SU-DHL-6 (cell line): ENCODE measurements around the gene KPNA3.

Source experiments
- H2AFZ ChIP-seq: fragments of 200-600 bp; sonication (generic); 2 replicates; pipeline ENCODE4 v1.6.1; 2014; ENCODE audit warnings: low read depth, mild to moderate bottlenecking, moderate library complexity, mixed read lengths, antibody characterized with exemption, low read length; ENCODE audit not compliant: severe bottlenecking
- H3F3A ChIP-seq: fragments of 200-600 bp; shearing (Covaris generic); 2 replicates; pipeline ENCODE4 v1.6.0; 2016; ENCODE audit warnings: antibody characterized with exemption, mild to moderate bottlenecking; ENCODE audit not compliant: insufficient read depth
- H3K27ac ChIP-seq: fragments of 200-600 bp; sonication (generic); 2 replicates; pipeline ENCODE4 v1.5.1; 2016; ENCODE audit warnings: low read depth, mild to moderate bottlenecking, low read length, moderate library complexity, mixed read lengths
- H3K27me3 ChIP-seq: fragments of 200-600 bp; sonication (generic), shearing (Covaris generic); 2 replicates; pipeline ENCODE4 v1.6.0; 2014; ENCODE audit warnings: mild to moderate bottlenecking, low read length
- H3K36me3 ChIP-seq: fragments of 200-600 bp; sonication (generic); 2 replicates; pipeline ENCODE4 v1.6.1; 2014; ENCODE audit warnings: mild to moderate bottlenecking, low read length, mixed read lengths
- H3K4me2 ChIP-seq: fragments of 300-600, 200-600 bp; shearing (Covaris generic), sonication (generic); 2 replicates; pipeline ENCODE4 v1.6.0; 2014; ENCODE audit warnings: low read length, low read depth, mild to moderate bottlenecking; ENCODE audit not compliant: poor library complexity, severe bottlenecking
- H3K4me3 ChIP-seq: fragments of 200-600 bp; sonication (generic); 2 replicates; pipeline ENCODE4 v1.5.1; 2014; ENCODE audit warnings: antibody characterized with exemption, low read length, mild to moderate bottlenecking, mixed read lengths; ENCODE audit not compliant: insufficient read depth, poor library complexity, severe bottlenecking
- H3K79me2 ChIP-seq: fragments of 200-600 bp; sonication (generic); 2 replicates; pipeline ENCODE4 v1.6.1; 2014; ENCODE audit warnings: mild to moderate bottlenecking, low read length, moderate library complexity; ENCODE audit not compliant: insufficient read depth
- H3K9ac ChIP-seq: fragments of 200-600 bp; sonication (generic); 2 replicates; pipeline ENCODE4 v1.7.0; 2014; ENCODE audit warnings: mild to moderate bottlenecking, low read length
- H3K9me2 ChIP-seq: fragments of 200-600 bp; sonication (generic); replicated peaks from 2 replicates; pipeline ENCODE4 v1.6.1; 2014; ENCODE audit warnings: low read length; ENCODE audit not compliant: insufficient read depth
- H3K9me3 ChIP-seq: fragments of 200-600 bp; sonication (generic); 2 replicates; pipeline ENCODE4 v1.6.1; 2014; ENCODE audit warnings: low read length, mixed read lengths; ENCODE audit not compliant: insufficient read depth
- H4K20me1 ChIP-seq: fragments of 200-600 bp; sonication (generic); 2 replicates; pipeline ENCODE4 v1.6.1; 2014; ENCODE audit warnings: low read depth, mild to moderate bottlenecking, antibody characterized with exemption, low read length, moderate library complexity, mixed read lengths
- CTCF ChIP-seq: fragments of 200-600 bp; sonication (generic); IDR thresholded peaks from one replicate; pipeline ENCODE4 v1.5.1; 2017; ENCODE audit warnings: antibody characterized with exemption, mild to moderate bottlenecking, low read length, moderate library complexity; ENCODE audit not compliant: insufficient read depth, poor library complexity, severe bottlenecking
- EZH2phosphoT487 ChIP-seq: fragments of 200-600 bp; sonication (generic), shearing (Covaris generic); conservative IDR thresholded peaks from 2 replicates; pipeline ENCODE4 v1.6.1; 2018; ENCODE audit warnings: mild to moderate bottlenecking, antibody characterized with exemption, low read length, moderate library complexity, mixed read lengths

KPNA3 gene

DNA sequence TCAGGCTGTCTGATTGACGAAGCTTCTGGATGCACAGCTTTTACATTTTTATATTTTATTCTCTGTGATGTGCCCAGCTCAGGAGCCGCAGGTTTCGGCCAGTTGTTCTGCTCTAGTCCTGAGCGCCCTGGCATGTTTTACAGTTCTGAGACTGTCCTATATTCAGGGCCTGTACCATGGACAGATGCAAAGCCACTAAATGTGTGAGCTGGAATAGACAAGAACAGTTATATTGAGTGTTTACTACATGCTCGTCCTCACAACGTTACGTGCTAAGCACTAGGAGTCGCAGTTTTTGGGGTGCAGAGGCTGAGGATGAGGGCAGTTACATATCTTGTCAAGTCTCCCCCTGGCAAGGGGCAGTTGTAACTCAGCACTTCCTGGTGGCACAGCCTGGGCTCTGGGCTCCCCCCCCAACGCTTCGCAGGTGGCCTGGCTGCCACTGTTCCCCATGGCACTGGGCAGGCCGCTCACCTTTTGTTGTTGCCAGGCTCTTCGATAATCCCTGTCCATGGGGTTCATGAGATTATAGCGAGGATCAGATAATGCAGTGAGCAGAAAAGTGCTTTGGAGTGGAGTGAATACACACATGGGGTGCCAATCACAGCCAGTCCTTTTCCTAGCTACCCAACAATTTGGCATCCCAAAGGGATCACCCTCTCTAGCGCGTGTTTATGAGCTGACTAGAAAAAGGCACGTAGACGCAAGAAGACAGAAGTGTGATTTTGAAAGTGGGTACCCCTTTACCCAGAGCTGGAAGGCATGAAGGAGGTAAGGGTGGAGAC lies 140.7 kb downstream of the KPNA3 start:
- no peaks in the 10 kb centered on the region for H3K9me2 ChIP-seq
- peaks cover 6% of the 10 kb centered on the region; the same call in 1 of the 2 replicates for H3F3A ChIP-seq
- no peak overlapping the region for H3K9ac ChIP-seq
- H3K27ac ChIP-seq, result no peak overlapping the region
- no peak overlapping the region for H2AFZ ChIP-seq
- H3K36me3 ChIP-seq, result no peaks in the 10 kb centered on the region
- no peaks in the 10 kb centered on the region for H3K9me3 ChIP-seq
- no peak overlapping the region for H3K4me2 ChIP-seq
- no peaks in the 10 kb centered on the region for H4K20me1 ChIP-seq
- no peaks in the 10 kb centered on the region for H3K27me3 ChIP-seq
- TF ChIP-seq EZH2phosphoT487, result no peak
- TF ChIP-seq CTCF, result no peak
- H3K79me2 ChIP-seq, result no peaks in the 10 kb centered on the region
- H3K4me3 ChIP-seq, result no peak overlapping the region

DNA sequence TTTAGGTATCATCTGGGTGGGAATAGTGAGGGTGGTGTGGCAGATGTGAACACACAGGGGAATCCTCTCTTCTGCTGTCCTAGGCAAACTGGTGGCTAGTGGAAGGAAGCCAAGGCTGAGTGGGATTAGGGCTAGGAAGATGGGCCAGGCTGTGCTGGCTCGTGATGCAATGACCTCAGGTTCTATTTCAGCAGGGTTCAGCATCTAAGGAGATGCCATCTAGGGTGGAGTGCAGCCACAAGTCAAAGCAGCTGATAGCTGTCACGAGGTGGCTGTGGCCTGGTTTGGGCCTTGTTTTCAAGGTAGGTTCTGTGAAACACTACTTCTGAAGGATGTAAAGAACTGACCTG lies 142.5 kb downstream of the KPNA3 start:
- Histone ChIP-seq H2AFZ (no peak overlapping the region), H3K79me2 (no peaks in the 10 kb centered on the region), H3K9me3 (no peaks in the 10 kb centered on the region), H3K9me2 (no peaks in the 10 kb centered on the region), H3K27ac (no peak overlapping the region), H3K4me3 (no peak overlapping the region), H3F3A (no peaks in the 10 kb centered on the region), H3K9ac (no peak overlapping the region), H3K36me3 (no peaks in the 10 kb centered on the region), H4K20me1 (no peaks in the 10 kb centered on the region), H3K27me3 (no peaks in the 10 kb centered on the region), H3K4me2 (no peak overlapping the region)
- no peak for TF ChIP-seq EZH2phosphoT487
- no peak for TF ChIP-seq CTCF
